ENCODE data around the gene CRTC1.

CRTC1 gene

GRCh38 chr19:18647807-18648206 is 35.7 kb upstream of the CRTC1 start:
- no peak for ATAC-seq
- H3K36me3 Mint-ChIP-seq (ENCODE audit: low read depth) = no peaks in the 10 kb centered on the region
- H3K4me3 Mint-ChIP-seq = no peak overlapping the region
- no peaks in the 10 kb centered on the region for H3K9me3 Mint-ChIP-seq
- no peak overlapping the region for H3K27ac Mint-ChIP-seq
- H3K27me3 Mint-ChIP-seq = no peaks in the 10 kb centered on the region
- DNase-seq = no peak
- peaks cover 24% of the 10 kb centered on the region for H3K4me1 Mint-ChIP-seq

GRCh38 chr19:18648973-18649315 is 34.5 kb upstream of the CRTC1 start:
- ATAC-seq = no peak
- no peaks in the 10 kb centered on the region for H3K9me3 Mint-ChIP-seq
- no peak for DNase-seq
- no peak overlapping the region for H3K4me3 Mint-ChIP-seq
- no peaks in the 10 kb centered on the region for H3K36me3 Mint-ChIP-seq (ENCODE audit: low read depth)
- no peak overlapping the region for H3K27ac Mint-ChIP-seq
- no peaks in the 10 kb centered on the region for H3K27me3 Mint-ChIP-seq
- H3K4me1 Mint-ChIP-seq = peaks cover 23% of the 10 kb centered on the region

GRCh38 chr19:18649371-18650020 is 34.0 kb upstream of the CRTC1 start:
- Mint-ChIP-seq H3K9me3 (no peaks in the 10 kb centered on the region), H3K4me1 (peaks cover 17% of the 10 kb centered on the region), H3K4me3 (no peak overlapping the region), H3K27me3 (no peaks in the 10 kb centered on the region), H3K27ac (no peak overlapping the region), H3K36me3 (ENCODE audit: low read depth) (no peaks in the 10 kb centered on the region)
- ATAC-seq (no peak), DNase-seq (no peak)

DNA sequence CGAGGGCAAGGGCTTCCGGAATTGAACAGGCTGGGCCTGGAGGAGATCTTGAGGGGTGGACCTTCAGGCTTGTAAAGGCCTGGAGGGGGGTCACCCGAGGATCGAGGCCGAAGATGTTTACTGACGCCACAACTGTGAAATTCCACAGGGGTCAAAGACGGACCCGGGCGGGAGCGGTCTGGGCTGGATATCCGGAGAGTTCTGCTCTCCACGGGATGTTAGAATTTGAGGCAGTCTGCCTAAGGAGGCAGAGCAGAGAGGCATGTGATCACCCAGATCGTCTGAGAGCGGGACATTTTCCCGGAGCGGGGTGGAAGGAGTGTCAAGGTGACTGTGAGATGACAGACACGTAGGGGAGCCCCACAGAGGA is 33.5 kb upstream of the CRTC1 start:
- H3K9me3 Mint-ChIP-seq = no peaks in the 10 kb centered on the region
- H3K4me1 Mint-ChIP-seq = peaks cover 17% of the 10 kb centered on the region
- H3K4me3 Mint-ChIP-seq = no peak overlapping the region
- no peak for ATAC-seq
- no peak for DNase-seq
- no peaks in the 10 kb centered on the region for H3K27me3 Mint-ChIP-seq
- no peak overlapping the region for H3K27ac Mint-ChIP-seq
- H3K36me3 Mint-ChIP-seq (ENCODE audit: low read depth) = no peaks in the 10 kb centered on the region

DNA sequence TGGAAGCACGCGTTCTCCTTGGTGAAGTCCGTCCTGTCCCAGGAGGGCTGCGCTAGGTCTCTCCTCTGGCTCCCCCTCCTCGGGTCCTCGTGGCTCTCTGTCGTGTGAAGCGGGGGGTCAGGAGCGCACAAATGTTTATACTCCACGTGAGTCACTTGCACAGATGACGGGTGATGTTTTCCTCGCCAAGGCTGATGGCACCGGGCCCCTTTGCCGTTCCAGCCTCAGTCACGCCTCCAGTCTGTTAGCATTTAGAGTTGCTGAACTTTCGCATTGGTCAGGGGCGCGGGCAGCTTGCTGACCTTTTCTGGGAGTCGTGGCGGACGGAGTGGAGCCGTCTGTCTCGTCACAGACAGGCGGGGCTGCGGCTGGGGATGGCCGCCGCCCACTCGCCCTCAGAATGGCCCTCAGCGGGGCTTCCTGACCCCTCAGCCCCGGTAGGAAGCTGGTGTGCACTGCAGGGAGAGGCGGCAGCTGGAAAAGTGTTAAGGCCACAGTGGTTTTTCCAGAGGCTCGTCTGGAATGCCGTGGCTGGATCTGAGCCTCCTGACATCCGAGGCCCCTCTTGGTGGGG is 32.9 kb upstream of the CRTC1 start:
- H3K9me3 Mint-ChIP-seq = no peaks in the 10 kb centered on the region
- no peak for DNase-seq
- ATAC-seq = no peak
- no peak overlapping the region for H3K27ac Mint-ChIP-seq
- no peak overlapping the region for H3K4me3 Mint-ChIP-seq
- peaks cover 17% of the 10 kb centered on the region for H3K4me1 Mint-ChIP-seq
- no peaks in the 10 kb centered on the region for H3K36me3 Mint-ChIP-seq (ENCODE audit: low read depth)
- no peaks in the 10 kb centered on the region for H3K27me3 Mint-ChIP-seq

- no peak for ATAC-seq
- Mint-ChIP-seq H3K4me3 (no peak overlapping the region), H3K9me3 (no peaks in the 10 kb centered on the region)
Observed at GRCh38 chr19:18651300-18651699, 32.2 kb upstream of the CRTC1 start.

DNA sequence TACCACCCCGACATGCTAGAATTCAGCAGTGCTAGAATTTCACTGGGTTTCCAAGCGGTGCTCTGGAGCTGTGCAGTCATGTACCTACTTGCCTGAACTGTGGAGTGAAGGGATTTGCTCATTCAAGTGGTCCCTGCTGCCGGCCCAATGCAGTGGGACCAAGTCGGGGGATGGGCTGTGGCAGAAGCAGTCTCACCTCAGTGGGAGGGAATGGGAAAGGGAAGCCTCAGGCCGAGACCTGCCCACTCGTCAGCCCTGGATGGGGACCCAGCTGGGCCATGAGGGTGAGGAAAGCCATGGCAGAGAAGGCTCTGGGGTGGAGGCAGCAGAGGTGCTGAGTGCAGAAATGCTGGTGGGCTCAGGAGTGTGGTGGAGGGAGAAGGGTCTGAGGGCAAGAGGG is 31.7 kb upstream of the CRTC1 start:
- Mint-ChIP-seq H3K4me1 (peaks cover 17% of the 10 kb centered on the region), H3K36me3 (ENCODE audit: low read depth) (no peaks in the 10 kb centered on the region), H3K9me3 (no peaks in the 10 kb centered on the region), H3K27ac (no peak overlapping the region), H3K27me3 (no peaks in the 10 kb centered on the region), H3K4me3 (no peak overlapping the region)
- no peak for ATAC-seq
- DNase-seq = no peak

More at GRCh38 chr19:18651300-18651699, 32.2 kb upstream of the CRTC1 start:
- Mint-ChIP-seq H3K4me1 (peaks cover 17% of the 10 kb centered on the region), H3K36me3 (ENCODE audit: low read depth) (no peaks in the 10 kb centered on the region), H3K27me3 (no peaks in the 10 kb centered on the region), H3K27ac (no peak overlapping the region)
- DNase-seq = no peak

DNA sequence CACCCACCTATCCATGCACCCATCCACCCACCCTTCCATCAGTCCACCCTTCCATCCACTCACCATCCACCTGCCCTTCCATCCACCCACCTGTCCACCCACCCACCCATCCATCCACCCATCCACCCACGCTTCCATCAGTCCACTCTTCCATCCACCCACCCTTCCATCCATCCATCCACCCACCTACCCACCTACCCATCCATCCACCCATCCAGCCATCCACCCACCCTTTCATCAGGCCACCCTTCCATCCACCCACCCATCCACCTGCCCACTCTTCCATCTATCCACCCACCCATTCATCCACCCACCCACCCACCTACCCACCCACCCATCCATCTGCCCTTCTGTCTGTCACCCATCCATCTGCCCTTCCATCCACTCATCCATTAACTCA is 29.6 kb upstream of the CRTC1 start:
- no peak overlapping the region for H3K4me3 Mint-ChIP-seq
- peaks cover 19% of the 10 kb centered on the region for H3K4me1 Mint-ChIP-seq
- no peak for DNase-seq
- ATAC-seq = no peak
- no peaks in the 10 kb centered on the region for H3K36me3 Mint-ChIP-seq (ENCODE audit: low read depth)
- no peaks in the 10 kb centered on the region for H3K27me3 Mint-ChIP-seq
- no peaks in the 10 kb centered on the region for H3K9me3 Mint-ChIP-seq
- no peak overlapping the region for H3K27ac Mint-ChIP-seq

DNA sequence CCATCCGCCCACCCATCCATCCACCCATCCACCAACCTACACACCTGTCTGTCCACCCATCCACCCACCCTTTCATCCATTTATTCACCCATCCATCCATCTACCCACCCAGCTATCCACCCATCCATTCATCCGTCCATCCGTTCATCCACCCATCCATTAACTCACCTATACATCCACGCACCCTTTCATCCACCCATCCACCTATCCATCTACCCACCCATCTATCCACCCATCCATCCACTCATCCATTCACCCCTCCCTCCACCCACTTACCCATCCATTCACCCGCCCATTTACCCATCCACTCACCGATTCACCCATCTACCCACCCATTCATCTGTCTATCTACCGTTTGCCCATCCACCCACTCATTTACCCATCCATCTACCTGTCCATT is 29.0 kb upstream of the CRTC1 start:
- Mint-ChIP-seq H3K27ac (no peak overlapping the region), H3K9me3 (no peaks in the 10 kb centered on the region), H3K4me1 (peaks cover 13% of the 10 kb centered on the region), H3K36me3 (ENCODE audit: low read depth) (no peaks in the 10 kb centered on the region), H3K4me3 (no peak overlapping the region), H3K27me3 (no peaks in the 10 kb centered on the region)
- DNase-seq = no peak
- ATAC-seq = no peak

GRCh38 chr19:18655173-18655844 is 28.2 kb upstream of the CRTC1 start:
- H3K27ac Mint-ChIP-seq = no peak overlapping the region
- ATAC-seq (no peak), DNase-seq (no peak)
- H3K27me3 Mint-ChIP-seq = no peaks in the 10 kb centered on the region
- H3K9me3 Mint-ChIP-seq = no peaks in the 10 kb centered on the region
- H3K4me1 Mint-ChIP-seq = peaks cover 8% of the 10 kb centered on the region
- no peak overlapping the region for H3K4me3 Mint-ChIP-seq
- H3K36me3 Mint-ChIP-seq (ENCODE audit: low read depth) = no peaks in the 10 kb centered on the region

GRCh38 chr19:18656337-18657086 is 27.0 kb upstream of the CRTC1 start:
- no peak overlapping the region for H3K27ac Mint-ChIP-seq
- H3K36me3 Mint-ChIP-seq (ENCODE audit: low read depth) = no peaks in the 10 kb centered on the region
- H3K9me3 Mint-ChIP-seq = no peaks in the 10 kb centered on the region
- DNase-seq (no peak), ATAC-seq (no peak)
- no peak overlapping the region for H3K4me3 Mint-ChIP-seq
- H3K27me3 Mint-ChIP-seq = no peaks in the 10 kb centered on the region
- H3K4me1 Mint-ChIP-seq = peaks cover 8% of the 10 kb centered on the region

DNA sequence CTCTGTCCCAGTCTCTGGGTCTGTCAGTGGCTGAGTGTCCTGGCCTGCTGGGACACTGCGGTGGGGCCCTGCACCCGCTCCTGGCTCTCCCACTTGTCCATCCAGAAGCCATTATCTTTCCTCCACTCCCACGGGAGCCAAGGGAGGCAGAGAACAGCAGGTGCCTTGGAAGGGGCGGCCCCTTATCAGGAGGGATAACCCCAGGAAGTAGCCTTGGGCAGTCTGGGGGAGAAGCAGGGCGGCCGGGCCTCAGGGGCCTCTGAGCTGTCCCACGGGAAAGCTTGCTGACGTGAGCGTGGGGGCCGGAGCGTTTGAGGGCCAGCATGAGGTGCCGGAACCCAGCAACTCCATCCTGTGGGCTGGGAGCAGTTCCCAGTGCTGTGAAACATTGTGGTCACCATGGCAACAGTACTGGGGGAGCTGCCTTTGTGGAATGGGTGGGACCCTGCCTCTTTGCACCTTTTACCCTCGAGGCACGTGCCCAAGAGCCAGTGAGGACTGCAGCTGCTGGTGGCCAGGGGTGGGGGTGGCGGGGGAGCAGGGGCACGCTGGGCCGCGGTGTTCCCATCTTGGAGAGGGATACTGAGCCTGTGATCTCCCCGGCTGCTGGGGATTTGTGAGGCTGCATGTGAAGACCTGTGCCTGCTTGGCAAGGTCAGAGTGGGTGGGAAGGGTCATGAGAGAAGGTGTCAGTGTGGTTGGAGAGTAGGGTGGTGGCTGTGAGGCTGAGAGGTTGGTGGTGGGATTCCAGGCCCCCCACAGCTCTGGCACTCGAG is 25.7 kb upstream of the CRTC1 start:
- DNase-seq (no peak), ATAC-seq (no peak)
- Mint-ChIP-seq H3K36me3 (ENCODE audit: low read depth) (no peaks in the 10 kb centered on the region), H3K4me3 (no peak overlapping the region), H3K9me3 (no peaks in the 10 kb centered on the region), H3K4me1 (peaks cover 8% of the 10 kb centered on the region), H3K27me3 (no peaks in the 10 kb centered on the region), H3K27ac (no peak overlapping the region)

GRCh38 chr19:18658366-18658855 is 25.1 kb upstream of the CRTC1 start:
- no peaks in the 10 kb centered on the region for H3K9me3 Mint-ChIP-seq
- H3K4me3 Mint-ChIP-seq = no peak overlapping the region
- H3K36me3 Mint-ChIP-seq (ENCODE audit: low read depth) = no peaks in the 10 kb centered on the region
- H3K27me3 Mint-ChIP-seq = no peaks in the 10 kb centered on the region
- no peak overlapping the region for H3K27ac Mint-ChIP-seq
- no peak for DNase-seq
- ATAC-seq = no peak
- H3K4me1 Mint-ChIP-seq = peaks cover 8% of the 10 kb centered on the region

DNA sequence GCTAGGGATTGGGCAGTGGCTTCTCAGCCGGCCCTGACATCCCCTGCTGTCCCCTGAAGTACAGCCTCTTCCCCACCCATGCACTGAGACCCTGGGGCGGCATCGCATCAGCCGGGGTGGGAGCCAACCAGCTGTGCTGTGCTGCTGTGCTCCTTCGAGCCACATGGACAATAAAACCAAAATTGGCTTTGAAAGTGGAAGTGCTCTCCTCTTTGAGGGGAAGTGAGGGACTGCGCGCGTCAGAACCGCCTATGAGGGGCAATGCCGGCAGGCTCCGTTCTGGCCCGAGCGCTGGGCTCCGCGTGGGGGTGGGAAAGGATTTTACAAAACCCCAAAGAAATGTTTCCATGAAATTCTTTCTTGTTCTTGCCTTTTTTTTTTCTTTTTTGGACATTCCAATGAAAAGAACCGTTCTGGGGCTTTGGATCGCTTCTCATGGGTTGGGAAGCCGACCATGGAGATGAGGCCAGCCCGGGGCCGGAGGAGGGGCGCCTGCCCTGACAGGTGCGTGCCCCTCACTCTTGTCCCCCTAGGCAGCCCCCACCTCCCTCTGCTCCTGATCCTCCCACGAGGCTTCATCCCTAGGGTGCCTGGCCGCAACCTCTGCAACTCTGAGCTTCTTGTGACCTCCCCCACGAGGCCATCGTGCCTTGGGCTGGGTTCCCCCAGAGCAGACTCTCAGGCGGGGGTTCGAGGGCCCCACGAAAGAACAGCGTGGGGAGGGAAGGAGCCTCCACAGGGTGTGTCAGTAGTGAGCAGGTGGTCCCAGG is 24.0 kb upstream of the CRTC1 start:
- ATAC-seq = no peak
- no peaks in the 10 kb centered on the region for H3K36me3 Mint-ChIP-seq (ENCODE audit: low read depth)
- no peak overlapping the region for H3K27ac Mint-ChIP-seq
- peaks cover 13% of the 10 kb centered on the region for H3K4me1 Mint-ChIP-seq
- H3K27me3 Mint-ChIP-seq = no peaks in the 10 kb centered on the region
- DNase-seq = no peak
- no peaks in the 10 kb centered on the region for H3K9me3 Mint-ChIP-seq
- H3K4me3 Mint-ChIP-seq = no peak overlapping the region
